Natural killer cell (primary cell): Measurements from ENCODE around the gene HTR2A. TPM values are rescaled to one million over a fixed set of nuclear protein-coding genes. Genes with fewer than 3 reads are reported as not detected.
"Not testable (repeated sequence)": the region's sequence is repeated elsewhere in the genome, so short reads cannot be mapped to it uniquely, and the experiment has no call there.

Experiments
- ATAC-seq, 3 donors: fragments of 150-1000 bp in 2 of 3; fragments of 200-7000 bp in 1 of 3; cut with Tn5 transposase; 1 replicate in 1 of 3; 2 replicates in 2 of 3; pipeline ENCODE4 v1.10.0; 2021; ENCODE audit warnings: mild to moderate bottlenecking in 2 of 3, moderate library complexity in 2 of 3
- DNase-seq, 2 donors: peaks; one replicate each; pipeline versions ENCODE4 v3.0.0 to v3.0.0-alpha.2; 2013 to 2021; ENCODE audit warnings: mixed read lengths in 1 of 2
- H3K27ac ChIP-seq: one replicate; pipeline ENCODE4 v1.5.1; 2013; ENCODE audit warnings: mild to moderate bottlenecking, low read length
- H3K27me3 ChIP-seq: one replicate; pipeline ENCODE4 v1.6.1; 2013; ENCODE audit warnings: low read length; ENCODE audit not compliant: control insufficient read depth, insufficient read depth
- H3K36me3 ChIP-seq: one replicate; pipeline ENCODE4 v1.6.1; 2013; ENCODE audit warnings: low read length; ENCODE audit not compliant: control insufficient read depth, insufficient read depth
- H3K4me1 ChIP-seq: one replicate; pipeline ENCODE4 v1.6.1; 2013; ENCODE audit warnings: low read length; ENCODE audit not compliant: control insufficient read depth, insufficient read depth
- H3K4me3 ChIP-seq: one replicate; pipeline ENCODE4 v1.5.1; 2013; ENCODE audit warnings: low read length
- H3K9me3 ChIP-seq: one replicate; pipeline ENCODE4 v1.6.1; 2013; ENCODE audit warnings: low read length; ENCODE audit not compliant: control insufficient read depth, insufficient read depth
- H3K27ac Mint-ChIP-seq, 2 donors: one replicate each; pipeline ENCODE4 v1.8.0; 2022; ENCODE audit warnings: mild to moderate bottlenecking in 2 of 2, mixed read lengths in 2 of 2, moderate library complexity in 1 of 2
- H3K27me3 Mint-ChIP-seq, 2 donors: one replicate each; pipeline ENCODE4 v1.8.0; 2022; ENCODE audit warnings: low read depth in 2 of 2, mixed read lengths in 2 of 2
- H3K36me3 Mint-ChIP-seq: one replicate; pipeline ENCODE4 v1.8.0; 2022; ENCODE audit warnings: mixed read lengths
- H3K4me1 Mint-ChIP-seq, 2 donors: one replicate each; pipeline ENCODE4 v1.8.0; 2022; ENCODE audit warnings: mixed read lengths in 2 of 2
- H3K4me3 Mint-ChIP-seq: one replicate; pipeline ENCODE4 v1.8.0; 2022; ENCODE audit warnings: mild to moderate bottlenecking, moderate library complexity, mixed read lengths
- H3K9me3 Mint-ChIP-seq, 2 donors: one replicate each; pipeline ENCODE4 v1.8.0; 2022; ENCODE audit warnings: mixed read lengths in 2 of 2
- CTCF ChIP-seq: fragments of 200-600 bp; IDR thresholded peaks from one replicate; pipeline ENCODE4 v1.8.0; 2022; ENCODE audit warnings: antibody characterized with exemption
- WGBS: methylation state at CpG from one replicate; pipeline ENCODE4 v1.1.7; 2013; ENCODE audit warnings: missing lambda C conversion rate; ENCODE audit not compliant: insufficient coverage; 5-methylcytosine and 5-hydroxymethylcytosine counted together
- intact Hi-C: fragments of 100-400 bp; cut with micrococcal nuclease; formaldehyde crosslinking; loops from one replicate; pipeline ENCODE4 v1.14.2; 2022
- total RNA-seq, 4 donors: library from RNA; stranded (reverse); fragments of 120-200 nt in 1 of 4; gene quantifications; one replicate each; pipeline versions ENCODE4 v1.2.3 to v1.2.4, GENCODE V29; 2013 to 2022

The HTR2A gene
- total RNA-seq, 3 donors from 2014 or later (not counting 1 experiment from before 2014, with no cell fraction given) = not detected

GRCh38 chr13:46812301-46812797, 84.5 kb downstream of the HTR2A start:
- peaks cover 3 to 9% of the 10 kb centered on the region in 2 donors for H3K9me3 Mint-ChIP-seq
- H3K4me1 Mint-ChIP-seq = no peaks in the 10 kb centered on the region
- H3K4me1 ChIP-seq = no peaks in the 10 kb centered on the region
- ATAC-seq = no peak
- intact Hi-C loops = no loop called here
- H3K27me3 ChIP-seq = peaks cover 3% of the 10 kb centered on the region
- TF ChIP-seq CTCF = no peak
- no peak overlapping the region for H3K27ac Mint-ChIP-seq
- H3K36me3 Mint-ChIP-seq = peaks cover 20% of the 10 kb centered on the region
- H3K27me3 Mint-ChIP-seq = peaks cover 6 to 50% of the 10 kb centered on the region in 2 donors
- no peaks in the 10 kb centered on the region for H3K36me3 ChIP-seq
- no peak overlapping the region for H3K27ac ChIP-seq
- H3K9me3 ChIP-seq = no peaks in the 10 kb centered on the region
- no peak for DNase-seq
- no peak overlapping the region for H3K4me3 Mint-ChIP-seq
- no peak overlapping the region for H3K4me3 ChIP-seq

- Mint-ChIP-seq H3K27ac (no peak overlapping the region), H3K4me3 (no peak overlapping the region), H3K27me3 (peaks cover 6 to 50% of the 10 kb centered on the region in 2 donors), H3K36me3 (peaks cover 20% of the 10 kb centered on the region), H3K4me1 (no peaks in the 10 kb centered on the region), H3K9me3 (peaks cover 3 to 9% of the 10 kb centered on the region in 2 donors)
- no peaks in the 10 kb centered on the region for H3K36me3 ChIP-seq
- no peak overlapping the region for H3K4me3 ChIP-seq
- peaks cover 3% of the 10 kb centered on the region for H3K27me3 ChIP-seq
- no peak for DNase-seq
- ATAC-seq = no peak
- 96% methylated on average over 4 of the region's 5 CpGs for WGBS
- no peaks in the 10 kb centered on the region for H3K4me1 ChIP-seq
- no peak for TF ChIP-seq CTCF
- no peak overlapping the region for H3K27ac ChIP-seq
- H3K9me3 ChIP-seq = no peaks in the 10 kb centered on the region
- intact Hi-C loops = no loop called here
Observed at GRCh38 chr13:46810440-46810839, 86.4 kb downstream of the HTR2A start.

GRCh38 chr13:46804921-46805320, 91.9 kb downstream of the HTR2A start:
- H3K4me1 Mint-ChIP-seq, ATAC-seq, H3K27me3 ChIP-seq, intact Hi-C loops, H3K4me3 ChIP-seq, H3K27ac Mint-ChIP-seq, H3K36me3 Mint-ChIP-seq, H3K9me3 Mint-ChIP-seq, DNase-seq, H3K36me3 ChIP-seq, H3K27ac ChIP-seq, H3K9me3 ChIP-seq, H3K4me1 ChIP-seq, H3K4me3 Mint-ChIP-seq: not testable (repeated sequence)
- H3K27me3 Mint-ChIP-seq = peaks cover 13% of the 10 kb centered on the region in 2 donors
- 64% methylated on average over 1 of the region's 1 CpG for WGBS

- no peak overlapping the region for H3K27ac ChIP-seq
- whole genome bisulfite sequencing = 88% methylated on average over 2 of the region's 3 CpGs
- no peak for ATAC-seq
Observed at GRCh38 chr13:46804391-46804815, 92.5 kb downstream of the HTR2A start.

More at GRCh38 chr13:46804391-46804815, 92.5 kb downstream of the HTR2A start:
- Mint-ChIP-seq H3K36me3 (no peaks in the 10 kb centered on the region), H3K27me3 (peaks cover 8 to 13% of the 10 kb centered on the region in 2 donors), H3K27ac (no peak overlapping the region), H3K9me3 (no peaks in the 10 kb centered on the region), H3K4me1 (no peaks in the 10 kb centered on the region), H3K4me3 (no peak overlapping the region)
- no peaks in the 10 kb centered on the region for H3K9me3 ChIP-seq
- H3K4me1 ChIP-seq = no peaks in the 10 kb centered on the region
- TF ChIP-seq CTCF = no peak
- H3K27me3 ChIP-seq = no peaks in the 10 kb centered on the region
- no peak for DNase-seq
- intact Hi-C loops = no loop called here
- no peaks in the 10 kb centered on the region for H3K36me3 ChIP-seq
- no peak overlapping the region for H3K4me3 ChIP-seq
